PC-9 (cell line): ENCODE measurements around the gene SYPL1. TPM values are rescaled to one million over a fixed set of nuclear protein-coding genes. Genes with fewer than 3 reads are reported as not detected.

Source experiments
- BruUV-seq: library from RNA; stranded (reverse); fragments of 400-500 nt; replicated peaks from 2 replicates; lab custom pipeline; 2021; lab: Mats Ljungman, UMichigan
- CTCF ChIA-PET: fragments of 300-600 bp; sonication (Branson Sonifier 250); formaldehyde crosslinking; loops from one replicate; lab custom pipeline; 2022; ENCODE audit warnings: antibody characterized with exemption; lab: Charles Lee
- POLR2A ChIA-PET: fragments of 300-600 bp; sonication (Branson Sonifier 250); formaldehyde crosslinking; loops from one replicate; lab custom pipeline; 2022; ENCODE audit warnings: antibody characterized with exemption; ENCODE audit not compliant: unreplicated experiment; lab: Charles Lee
- DNase-seq, 2 experiments: peaks; one replicate each; pipeline versions ENCODE4 v3.0.0 to v3.0.0-alpha.2; 2015 to 2022; ENCODE audit warnings: mixed read lengths in 1 of 2
- H2AFZ ChIP-seq: fragments of 200-600 bp; sonication (generic); 2 replicates; pipeline ENCODE4 v1.8.1; 2017; ENCODE audit warnings: antibody characterized with exemption
- H3F3A ChIP-seq: fragments of 200-600 bp; sonication (generic); 2 replicates; pipeline ENCODE4 v1.8.1; 2017; ENCODE audit warnings: antibody characterized with exemption, mild to moderate bottlenecking, low read depth; ENCODE audit not compliant: insufficient read depth
- H3K27ac ChIP-seq: fragments of 200-600 bp; sonication (generic); 2 replicates; pipeline ENCODE4 v1.6.1; 2016; ENCODE audit warnings: mixed run types
- H3K27me3 ChIP-seq: fragments of 200-600 bp; sonication (generic); 2 replicates; pipeline ENCODE4 v1.6.1; 2016; ENCODE audit warnings: low read depth, mixed run types; ENCODE audit not compliant: insufficient read depth
- H3K36me3 ChIP-seq: fragments of 200-600 bp; sonication (generic); 2 replicates; pipeline ENCODE4 v1.6.1; 2016; ENCODE audit warnings: low read depth, mixed run types
- H3K4me1 ChIP-seq: fragments of 200-600 bp; sonication (generic); replicated peaks from 2 replicates; pipeline ENCODE4 v1.6.1; 2016; ENCODE audit warnings: mixed run types; ENCODE audit not compliant: insufficient read depth
- H3K4me2 ChIP-seq: fragments of 200-600 bp; sonication (generic); 2 replicates; pipeline ENCODE4 v1.6.1; 2017; ENCODE audit warnings: mixed run types
- H3K4me3 ChIP-seq: fragments of 200-600 bp; sonication (generic); 2 replicates; pipeline ENCODE4 v1.6.1; 2016; ENCODE audit warnings: mixed run types
- H3K79me2 ChIP-seq: fragments of 200-600 bp; sonication (generic); 2 replicates; pipeline ENCODE4 v1.6.1; 2017; ENCODE audit warnings: low read depth, mixed run types
- H3K9me2 ChIP-seq: fragments of 200-600 bp; sonication (generic); 2 replicates; pipeline ENCODE4 v1.8.1; 2017; ENCODE audit warnings: mild to moderate bottlenecking; ENCODE audit not compliant: insufficient read depth
- H3K9me3 ChIP-seq: fragments of 200-600 bp; sonication (generic); 2 replicates; pipeline ENCODE4 v1.8.1; 2016; ENCODE audit warnings: low read depth; ENCODE audit not compliant: insufficient read depth
- H4K20me1 ChIP-seq: fragments of 200-600 bp; sonication (generic); 2 replicates; pipeline ENCODE4 v1.8.1; 2017; ENCODE audit not compliant: insufficient read depth
- EZH2 ChIP-seq: fragments of 200-600 bp; sonication (generic); IDR thresholded peaks from 2 replicates; pipeline ENCODE4 v1.8.0; 2017; ENCODE audit warnings: antibody characterized with exemption, low read depth
- intact Hi-C: fragments of 100-400 bp; cut with micrococcal nuclease; formaldehyde crosslinking; loops from one replicate; pipeline ENCODE4 v1.10.0; 2022; ENCODE audit not compliant: unreplicated experiment
- total RNA-seq: library from RNA; stranded (reverse); gene quantifications from 2 replicates; pipeline ENCODE4 v1.2.3, GENCODE V29; 2021
- TF ChIP-seq, protein P1 (sequence below): fragments of 200-600 bp; sonication (generic); conservative IDR thresholded peaks from 2 replicates; pipeline ENCODE4 v1.6.1; 2017; ENCODE audit warnings: mixed run types, antibody characterized with exemption, mild to moderate bottlenecking, moderate library complexity

Gene SYPL1
- total RNA-seq, 1 experiment from 2014 or later: 102 TPM

DNA sequence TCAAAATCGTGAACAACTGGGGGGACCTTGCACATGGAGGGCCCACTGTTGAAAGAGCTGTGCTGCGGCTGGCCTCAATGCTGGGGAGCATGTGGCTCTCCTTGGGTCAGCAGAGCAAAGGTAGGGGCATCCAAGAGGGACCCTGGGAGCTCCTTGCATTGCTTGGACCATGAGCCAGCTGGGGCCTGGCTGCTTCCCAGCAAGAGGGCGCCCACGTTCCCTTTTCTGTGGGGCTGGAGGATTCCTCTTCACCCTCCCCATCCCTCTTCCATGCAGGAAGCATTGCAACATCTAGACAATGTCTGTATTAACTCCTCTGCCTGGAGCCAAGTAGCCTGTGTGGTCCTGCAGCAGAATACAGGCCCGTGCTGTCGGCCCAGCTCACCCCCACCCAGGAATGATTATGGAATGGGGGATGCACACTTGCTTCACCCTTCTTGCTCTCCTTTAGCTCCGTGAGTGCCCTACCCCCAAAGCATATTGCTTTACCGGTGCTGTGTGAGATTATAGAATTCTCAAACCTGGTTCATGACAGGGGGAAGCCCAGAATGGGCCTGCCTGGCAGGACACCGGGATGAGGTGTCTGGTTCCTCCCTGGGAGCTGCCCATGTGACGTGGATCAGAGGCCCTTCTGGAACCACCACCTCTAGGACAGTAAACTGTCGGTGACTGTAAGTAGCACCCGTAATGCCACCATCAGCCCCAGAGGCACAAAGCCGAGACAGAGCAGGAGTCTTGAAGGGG, 61.9 kb downstream of the SYPL1 start:
- Histone ChIP-seq H3K36me3 (no peaks in the 10 kb centered on the region), H3K79me2 (no peaks in the 10 kb centered on the region), H3K9me2 (no peaks in the 10 kb centered on the region), H3K4me3 (no peak overlapping the region), H4K20me1 (no peaks in the 10 kb centered on the region), H3K27ac (no peak overlapping the region), H2AFZ (no peak overlapping the region), H3K4me2 (no peak overlapping the region), H3K4me1 (no peaks in the 10 kb centered on the region), H3K9me3 (no peaks in the 10 kb centered on the region), H3K27me3 (0 out of 2 replicates have a peak, but pooled peaks cover 7% of the 10 kb centered on the region), H3F3A (no peaks in the 10 kb centered on the region)
- BruUV-seq: no TSS peak
- peak in 1 of 2 experiments; percentile 32 for DNase-seq
- intact Hi-C loops: loop anchor here (1.0 kb wide), 1 partner anchor 103 kb away; no protein-coding TSS in a partner anchor
- ChIA-PET CTCF (interaction anchor here (0.5 to 1.7 kb wide), 6 partner anchors 16 to 1998 kb away, joined by 3 to 8 read pairs (median 4); no protein-coding TSS in a partner anchor), POLR2A (no interaction called here)
- TF ChIP-seq, protein P1, sequence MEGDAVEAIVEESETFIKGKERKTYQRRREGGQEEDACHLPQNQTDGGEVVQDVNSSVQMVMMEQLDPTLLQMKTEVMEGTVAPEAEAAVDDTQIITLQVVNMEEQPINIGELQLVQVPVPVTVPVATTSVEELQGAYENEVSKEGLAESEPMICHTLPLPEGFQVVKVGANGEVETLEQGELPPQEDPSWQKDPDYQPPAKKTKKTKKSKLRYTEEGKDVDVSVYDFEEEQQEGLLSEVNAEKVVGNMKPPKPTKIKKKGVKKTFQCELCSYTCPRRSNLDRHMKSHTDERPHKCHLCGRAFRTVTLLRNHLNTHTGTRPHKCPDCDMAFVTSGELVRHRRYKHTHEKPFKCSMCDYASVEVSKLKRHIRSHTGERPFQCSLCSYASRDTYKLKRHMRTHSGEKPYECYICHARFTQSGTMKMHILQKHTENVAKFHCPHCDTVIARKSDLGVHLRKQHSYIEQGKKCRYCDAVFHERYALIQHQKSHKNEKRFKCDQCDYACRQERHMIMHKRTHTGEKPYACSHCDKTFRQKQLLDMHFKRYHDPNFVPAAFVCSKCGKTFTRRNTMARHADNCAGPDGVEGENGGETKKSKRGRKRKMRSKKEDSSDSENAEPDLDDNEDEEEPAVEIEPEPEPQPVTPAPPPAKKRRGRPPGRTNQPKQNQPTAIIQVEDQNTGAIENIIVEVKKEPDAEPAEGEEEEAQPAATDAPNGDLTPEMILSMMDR: 0 out of 2 replicates have a peak, but pooled peaks have one; percentile 18
- TF ChIP-seq EZH2: no peak

DNA sequence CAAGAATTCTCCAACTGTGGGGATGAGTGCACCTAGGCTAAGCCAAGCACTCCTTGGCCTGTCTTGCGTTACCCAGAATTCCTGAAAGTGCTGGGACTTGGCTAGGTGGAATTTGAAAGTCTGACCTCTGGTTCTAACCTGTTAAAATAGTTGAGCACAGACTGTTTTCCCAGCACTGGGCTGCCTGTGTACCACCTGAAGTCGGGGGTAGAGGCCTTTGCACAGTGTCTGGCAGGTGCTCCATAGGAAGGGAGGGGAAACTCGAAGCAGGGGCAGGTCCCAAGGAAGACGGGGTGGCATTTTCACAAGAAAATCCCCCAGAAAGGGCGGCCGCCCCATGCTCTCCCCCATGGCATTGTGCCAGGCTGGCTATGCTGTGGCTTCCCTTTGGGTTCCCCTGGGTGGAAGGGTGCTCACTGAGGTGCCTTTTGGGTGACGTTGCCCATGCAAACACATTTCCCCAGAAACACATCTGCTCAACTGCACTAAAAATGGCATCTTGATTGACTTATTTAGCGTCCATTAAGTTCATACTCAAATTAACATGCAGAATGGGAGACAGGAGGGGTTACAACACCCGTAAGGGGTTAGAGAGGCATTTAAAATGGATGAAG, 62.9 kb downstream of the SYPL1 start:
- intact Hi-C loops: no loop called here
- TF ChIP-seq, protein P1: no peak
- TF ChIP-seq EZH2: no peak

DNA sequence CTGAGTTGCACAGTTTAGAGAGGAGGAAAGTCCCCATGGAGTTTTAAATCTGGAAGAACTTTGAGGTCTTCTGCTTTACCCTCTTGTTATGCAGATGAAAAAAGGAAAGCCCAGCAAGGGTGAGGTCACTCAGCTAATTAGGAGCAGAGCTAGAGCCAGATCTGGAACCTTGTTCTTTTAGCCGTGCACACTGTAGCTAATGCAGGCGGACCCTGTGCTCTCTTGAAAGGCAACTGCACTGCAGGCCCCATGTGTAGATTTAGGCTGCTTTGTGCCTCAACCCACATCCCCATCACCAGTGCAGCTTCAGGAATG, 63.4 kb downstream of the SYPL1 start:
- POLR2A ChIA-PET: no interaction called here
- Histone ChIP-seq H3K27ac (no peak overlapping the region), H2AFZ (no peak overlapping the region), H3K4me1 (no peaks in the 10 kb centered on the region), H3K36me3 (no peaks in the 10 kb centered on the region), H3K4me2 (no peak overlapping the region), H4K20me1 (no peaks in the 10 kb centered on the region), H3F3A (no peaks in the 10 kb centered on the region), H3K9me3 (no peaks in the 10 kb centered on the region), H3K27me3 (0 out of 2 replicates have a peak, but pooled peaks cover 7% of the 10 kb centered on the region), H3K79me2 (no peaks in the 10 kb centered on the region), H3K9me2 (no peaks in the 10 kb centered on the region), H3K4me3 (no peak overlapping the region)
- DNase-seq: no peak
- no peak for TF ChIP-seq EZH2
- TF ChIP-seq, protein P1: no peak
- intact Hi-C loops: no loop called here
- BruUV-seq: no TSS peak
- CTCF ChIA-PET: interaction anchor here (1.3 kb wide), 1 partner anchor 104 kb away, joined by 3 read pairs; no protein-coding TSS in a partner anchor

More for the DNA sequence above, 62.9 kb downstream of the SYPL1 start:
- H3K4me2 ChIP-seq: no peak overlapping the region
- H3F3A ChIP-seq: no peaks in the 10 kb centered on the region
- no peaks in the 10 kb centered on the region for H3K9me2 ChIP-seq
- no peaks in the 10 kb centered on the region for H3K9me3 ChIP-seq
- no peak overlapping the region for H3K4me3 ChIP-seq
- H3K4me1 ChIP-seq: no peaks in the 10 kb centered on the region
- POLR2A ChIA-PET: no interaction called here
- CTCF ChIA-PET: interaction anchor here (0.6 to 1.7 kb wide), 2 partner anchors 105 to 285 kb away, joined by 3 to 8 read pairs; no protein-coding TSS in a partner anchor
- no peak overlapping the region for H3K27ac ChIP-seq
- no TSS peak for BruUV-seq
- H4K20me1 ChIP-seq: no peaks in the 10 kb centered on the region
- 0 out of 2 replicates have a peak, but pooled peaks cover 7% of the 10 kb centered on the region for H3K27me3 ChIP-seq
- DNase-seq: no peak
- no peaks in the 10 kb centered on the region for H3K36me3 ChIP-seq
- no peak overlapping the region for H2AFZ ChIP-seq
- H3K79me2 ChIP-seq: no peaks in the 10 kb centered on the region
